GM19397 (cell line): ENCODE data around the gene KRT82.
A peak's percentile ranks its signal among the peaks of the same experiment; 100 is the strongest.

Source experiments
- ATAC-seq: cut with Tn5 transposase; IDR thresholded peaks from one replicate; pipeline ENCODE4 v1.9.1; 2021; ENCODE audit warnings: mild to moderate bottlenecking, moderate library complexity; ENCODE audit not compliant: unreplicated experiment

The KRT82 gene

GRCh38 chr12:52363111-52363679, 42.9 kb downstream of the KRT82 start:
- no peak for ATAC-seq

- ATAC-seq: no peak
Observed at GRCh38 chr12:52362118-52362726, 43.9 kb downstream of the KRT82 start.

- no peak for ATAC-seq
Observed at GRCh38 chr12:52361553-52361952, 44.6 kb downstream of the KRT82 start.

- no peak for ATAC-seq
Observed at GRCh38 chr12:52360663-52361271, 45.4 kb downstream of the KRT82 start.

- ATAC-seq: no peak
Observed at GRCh38 chr12:52360106-52360662, 46.0 kb downstream of the KRT82 start.

GRCh38 chr12:52359621-52360061, 46.5 kb downstream of the KRT82 start:
- no peak for ATAC-seq

GRCh38 chr12:52358575-52359350, 47.4 kb downstream of the KRT82 start:
- peak; percentile 87 for ATAC-seq

GRCh38 chr12:52356762-52357580, 49.2 kb downstream of the KRT82 start:
- ATAC-seq: no peak

GRCh38 chr12:52356031-52356761, 49.9 kb downstream of the KRT82 start:
- no peak for ATAC-seq

GRCh38 chr12:52355176-52355575, 51.0 kb downstream of the KRT82 start:
- no peak for ATAC-seq

GRCh38 chr12:52354200-52354599, 51.9 kb downstream of the KRT82 start:
- no peak for ATAC-seq

GRCh38 chr12:52353766-52354165, 52.4 kb downstream of the KRT82 start:
- ATAC-seq: no peak

- no peak for ATAC-seq
Observed at GRCh38 chr12:52352951-52353350, 53.2 kb downstream of the KRT82 start.

GRCh38 chr12:52351196-52352059, 54.7 kb downstream of the KRT82 start:
- no peak for ATAC-seq

GRCh38 chr12:52350786-52351185, 55.3 kb downstream of the KRT82 start:
- no peak for ATAC-seq

GRCh38 chr12:52350021-52350620, 56.0 kb downstream of the KRT82 start:
- no peak for ATAC-seq

GRCh38 chr12:52349196-52349595, 56.9 kb downstream of the KRT82 start:
- ATAC-seq: no peak
